Lower leg skin (tissue), 4 donors: Measurements from ENCODE around the gene NTRK3. TPM values are rescaled to one million over a fixed set of nuclear protein-coding genes. Genes with fewer than 3 reads are reported as not detected.

ENCODE experiments used
- DNase-seq, 2 donors: peaks; one replicate each; pipeline ENCODE4 v3.0.0-alpha.2; 2019; ENCODE audit warnings: low spot score in 2 of 2
- H3K4me3 ChIP-seq: fragments of 200-600 bp; sonication (generic); 2 replicates; pipeline ENCODE4 v1.5.1; 2017; ENCODE audit warnings: mild to moderate bottlenecking, low read depth; ENCODE audit not compliant: poor library complexity, severe bottlenecking
- CTCF ChIP-seq, 3 donors: fragments of 450-650 bp; IDR thresholded peaks; one replicate each; pipeline ENCODE4 v1.5.1; 2016; ENCODE audit warnings: antibody characterized with exemption in 3 of 3, mild to moderate bottlenecking in 3 of 3, moderate library complexity in 2 of 3
- POLR2A ChIP-seq, 2 donors: fragments of 450-650 bp; IDR thresholded peaks; one replicate each; pipeline ENCODE4 v1.6.1; 2016 to 2017; ENCODE audit warnings: antibody characterized with exemption in 2 of 2, mild to moderate bottlenecking in 1 of 2, moderate library complexity in 1 of 2
- WGBS, 2 donors: methylation state at CpG; one replicate each; pipeline ENCODE4 v1.1.5; 2018; 5-methylcytosine and 5-hydroxymethylcytosine counted together
- intact Hi-C: fragments of 100-400 bp; cut with DNase I; formaldehyde crosslinking; loops from one replicate; pipeline ENCODE4 v1.15.0; 2023; ENCODE audit warnings: low total_unique reads
- total RNA-seq, 4 donors: library from RNA; depleted of rRNA; stranded (reverse); fragments of >200 nt; gene quantifications; one replicate each; pipeline ENCODE4 v1.1.0, GENCODE V29; 2016

The NTRK3 gene
- total RNA-seq, 4 donors from 2014 or later = 0.97 to 5.4 (median 4.4) TPM

GRCh38 chr15:87887177-87887576, 369.4 kb downstream of the NTRK3 start:
- intact Hi-C loops = no loop called here
- no peak for DNase-seq
- WGBS, 2 donors = 63 to 72% methylated on average over 1 of the region's 1 CpG
- no peak overlapping the region for H3K4me3 ChIP-seq
- TF ChIP-seq CTCF (IDR thresholded peaks at IDR 0.05) (no peak), POLR2A (IDR thresholded peaks at IDR 0.05) (no peak)

- no peak overlapping the region for H3K4me3 ChIP-seq
- intact Hi-C loops = no loop called here
- no peak for DNase-seq
- TF ChIP-seq POLR2A (IDR thresholded peaks at IDR 0.05) (no peak), CTCF (IDR thresholded peaks at IDR 0.05) (no peak)
- 88 to 95% methylated on average over 1 of the region's 1 CpG for WGBS, 2 donors
These were observed 375.5 kb downstream of the NTRK3 start for GRCh38 chr15:87881026-87881425.

- no peak for TF ChIP-seq POLR2A (IDR thresholded peaks at IDR 0.05)
- no peak for TF ChIP-seq CTCF (IDR thresholded peaks at IDR 0.05)
- no peak overlapping the region for H3K4me3 ChIP-seq
- no peak for DNase-seq
- WGBS, 2 donors = 79 to 86% methylated on average over 5 of the region's 5 CpGs
- intact Hi-C loops = no loop called here
These were observed 378.6 kb downstream of the NTRK3 start for GRCh38 chr15:87877822-87878542.

- WGBS, 2 donors = 72 to 82% methylated on average over 4 of the region's 4 CpGs
- TF ChIP-seq CTCF (IDR thresholded peaks at IDR 0.05) (no peak), POLR2A (IDR thresholded peaks at IDR 0.05) (no peak)
- intact Hi-C loops = no loop called here
- no peak for DNase-seq
- H3K4me3 ChIP-seq = no peak overlapping the region
These were observed 379.3 kb downstream of the NTRK3 start for GRCh38 chr15:87877114-87877810.

GRCh38 chr15:87874896-87875711, 381.4 kb downstream of the NTRK3 start:
- TF ChIP-seq POLR2A (IDR thresholded peaks at IDR 0.05) (no peak), CTCF (IDR thresholded peaks at IDR 0.05) (no peak)
- no peak overlapping the region for H3K4me3 ChIP-seq
- intact Hi-C loops = no loop called here
- WGBS, 2 donors = 33 to 38% methylated on average over 9 to 10 of the region's 10 CpGs
- DNase-seq = peak in 1 of 2 donors; percentile 82
